OCI-LY1 (cell line): Measurements from ENCODE around the gene PC.
A peak's percentile ranks its signal among the peaks of the same experiment; 100 is the strongest.

ENCODE experiments used
- H2AFZ ChIP-seq: fragments of 200-600 bp; sonication (generic), shearing (Covaris generic); 2 replicates; pipeline ENCODE4 v1.6.0; 2014; ENCODE audit warnings: antibody characterized with exemption, mild to moderate bottlenecking, low read length
- H3F3A ChIP-seq: fragments of 200-600 bp; sonication (generic), shearing (Covaris generic); 2 replicates; pipeline ENCODE4 v1.6.0; 2014; ENCODE audit warnings: mild to moderate bottlenecking, antibody characterized with exemption, low read length, moderate library complexity; ENCODE audit not compliant: insufficient read depth
- H3K27ac ChIP-seq: fragments of 200-600 bp; sonication (generic); 2 replicates; pipeline ENCODE4 v1.5.1; 2014; ENCODE audit warnings: low read length, mixed run types, mild to moderate bottlenecking, low read depth; ENCODE audit not compliant: poor library complexity, severe bottlenecking
- H3K27me3 ChIP-seq: fragments of 200-600 bp; sonication (generic); 2 replicates; pipeline ENCODE4 v1.6.0; 2014; ENCODE audit warnings: antibody characterized with exemption, mild to moderate bottlenecking, low read length, moderate library complexity; ENCODE audit not compliant: insufficient read depth
- H3K36me3 ChIP-seq: fragments of 200-600 bp; sonication (generic); 2 replicates; pipeline ENCODE4 v1.6.1; 2014; ENCODE audit warnings: mild to moderate bottlenecking, antibody characterized with exemption, low read length, moderate library complexity, mixed read lengths; ENCODE audit not compliant: insufficient read depth
- H3K4me1 ChIP-seq: fragments of 200-600 bp; sonication (generic); 2 replicates; pipeline ENCODE4 v1.5.1; 2014; ENCODE audit warnings: mild to moderate bottlenecking, low read length, moderate library complexity; ENCODE audit not compliant: insufficient read depth, severe bottlenecking
- H3K4me2 ChIP-seq: fragments of 200-600 bp; sonication (generic), shearing (Covaris generic); 2 replicates; pipeline ENCODE4 v1.6.1; 2014; ENCODE audit warnings: low read length
- H3K4me3 ChIP-seq: fragments of 200-600 bp; sonication (generic); 2 replicates; pipeline ENCODE4 v1.5.1; 2014; ENCODE audit warnings: low read length, low read depth, mild to moderate bottlenecking, mixed read lengths; ENCODE audit not compliant: poor library complexity, severe bottlenecking
- H3K79me2 ChIP-seq: fragments of 200-600 bp; shearing (Covaris generic); 2 replicates; pipeline ENCODE4 v1.6.1; 2016; ENCODE audit warnings: mixed run types, low read length, mixed read lengths; ENCODE audit not compliant: insufficient read depth
- H3K9ac ChIP-seq: fragments of 200-600 bp; sonication (generic), shearing (Covaris generic); 2 replicates; pipeline ENCODE4 v1.6.1; 2014; ENCODE audit warnings: mild to moderate bottlenecking, low read length, mixed read lengths
- H3K9me2 ChIP-seq: fragments of 200-600 bp; sonication (generic), shearing (Covaris generic); 2 replicates; pipeline ENCODE4 v1.6.1; 2014; ENCODE audit warnings: low read depth, mild to moderate bottlenecking, low read length, mixed read lengths
- H3K9me3 ChIP-seq: fragments of 200-600 bp; shearing (Covaris generic); 2 replicates; pipeline ENCODE4 v1.6.1; 2014; ENCODE audit warnings: low read length, mixed read lengths
- H4K20me1 ChIP-seq: fragments of 200-600 bp; sonication (generic), shearing (Covaris generic); 2 replicates; pipeline ENCODE4 v1.6.0; 2016; ENCODE audit warnings: mild to moderate bottlenecking, low read length; ENCODE audit not compliant: insufficient read depth
- EZH2 ChIP-seq: fragments of 200-600 bp; sonication (generic), shearing (Covaris generic); IDR thresholded peaks from 2 replicates; pipeline ENCODE4 v1.8.0; 2017; ENCODE audit warnings: borderline replicate concordance, mixed run types, mild to moderate bottlenecking, antibody characterized with exemption, low read length, moderate library complexity, mixed read lengths
- TF ChIP-seq, protein P1 (sequence below): fragments of 200-600 bp; sonication (generic), shearing (Covaris generic); IDR thresholded peaks from 2 replicates; pipeline ENCODE4 v1.5.1; 2017; ENCODE audit warnings: mild to moderate bottlenecking, antibody characterized with exemption, low read length, moderate library complexity, mixed read lengths

Gene PC

DNA sequence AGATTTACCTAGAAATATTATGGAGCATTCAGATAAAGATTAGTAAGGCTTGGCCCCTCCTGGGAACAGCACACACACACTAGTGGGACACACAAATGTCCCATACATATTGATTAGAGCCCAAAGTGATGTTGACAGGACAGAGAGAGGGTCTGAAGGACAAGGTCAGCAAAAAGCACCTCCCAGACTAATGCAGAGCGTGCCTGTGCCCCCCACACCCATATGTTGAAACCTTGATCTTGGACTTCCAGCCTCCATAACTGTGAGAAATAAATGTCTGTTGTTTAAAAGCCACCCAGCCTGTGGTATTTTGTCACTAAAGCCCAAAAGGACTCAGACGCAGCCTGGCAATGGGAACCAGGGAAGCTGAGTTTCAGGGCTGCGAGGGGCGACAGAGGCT is 73.7 kb downstream of the PC start:
- H3K4me2 ChIP-seq = no peak overlapping the region

DNA sequence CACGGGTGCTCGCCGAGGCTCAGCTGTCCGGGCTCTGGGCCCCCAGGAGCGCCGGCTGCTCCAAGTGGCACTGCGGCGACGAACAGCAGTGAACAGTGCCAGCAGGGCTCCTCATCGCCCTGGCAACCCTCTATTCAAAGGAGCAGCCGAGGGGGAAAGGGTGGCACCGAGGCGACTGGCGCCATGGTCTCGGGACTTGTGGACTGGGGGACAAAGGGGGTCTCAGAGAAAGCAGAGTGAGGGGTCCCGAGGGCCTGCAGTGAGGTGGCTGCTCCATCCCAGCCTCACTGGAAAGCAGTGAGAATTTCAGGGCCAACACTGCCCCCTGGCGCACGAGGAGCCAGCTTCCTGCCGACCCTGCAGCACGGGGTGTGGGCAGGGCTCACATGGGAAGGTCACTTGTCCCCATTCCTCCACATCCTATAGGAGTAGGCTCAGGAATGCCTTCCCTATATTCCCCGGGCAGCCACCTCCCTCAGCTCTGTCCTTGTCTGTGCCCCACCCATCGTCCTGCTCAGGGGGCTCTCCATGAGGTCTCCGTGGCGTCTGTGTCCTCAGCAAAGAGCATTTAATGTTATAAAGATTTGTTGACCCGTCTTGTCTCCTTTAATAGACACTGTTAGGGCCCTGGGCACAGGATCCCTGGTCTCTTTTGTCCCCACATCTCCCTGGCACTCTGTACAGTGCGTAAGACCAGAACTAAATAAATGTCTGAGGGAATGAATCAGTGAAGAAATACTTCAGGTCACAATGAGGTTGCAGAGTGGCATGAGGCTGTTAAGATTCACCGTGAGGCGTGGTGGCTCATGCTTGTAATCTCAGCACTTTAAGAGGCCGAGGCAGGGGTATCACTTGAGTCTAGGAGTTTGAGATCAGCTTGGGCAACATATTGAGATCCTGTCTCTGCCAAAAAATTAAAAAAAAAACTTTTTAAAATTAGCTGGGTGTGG is 74.9 kb downstream of the PC start:
- Histone ChIP-seq H3K27me3 (no peaks in the 10 kb centered on the region; the same call in 1 of the 2 replicates), H3K9me3 (no peaks in the 10 kb centered on the region), H4K20me1 (no peaks in the 10 kb centered on the region), H3K9me2 (no peaks in the 10 kb centered on the region), H3K9ac (no peak overlapping the region), H2AFZ (no peak overlapping the region), H3K27ac (no peak overlapping the region), H3K79me2 (no peaks in the 10 kb centered on the region), H3F3A (no peaks in the 10 kb centered on the region), H3K4me3 (no peak overlapping the region), H3K4me1 (no peaks in the 10 kb centered on the region), H3K36me3 (no peaks in the 10 kb centered on the region), H3K4me2 (no peak overlapping the region)
- TF ChIP-seq EZH2 = no peak
- TF ChIP-seq, protein P1, sequence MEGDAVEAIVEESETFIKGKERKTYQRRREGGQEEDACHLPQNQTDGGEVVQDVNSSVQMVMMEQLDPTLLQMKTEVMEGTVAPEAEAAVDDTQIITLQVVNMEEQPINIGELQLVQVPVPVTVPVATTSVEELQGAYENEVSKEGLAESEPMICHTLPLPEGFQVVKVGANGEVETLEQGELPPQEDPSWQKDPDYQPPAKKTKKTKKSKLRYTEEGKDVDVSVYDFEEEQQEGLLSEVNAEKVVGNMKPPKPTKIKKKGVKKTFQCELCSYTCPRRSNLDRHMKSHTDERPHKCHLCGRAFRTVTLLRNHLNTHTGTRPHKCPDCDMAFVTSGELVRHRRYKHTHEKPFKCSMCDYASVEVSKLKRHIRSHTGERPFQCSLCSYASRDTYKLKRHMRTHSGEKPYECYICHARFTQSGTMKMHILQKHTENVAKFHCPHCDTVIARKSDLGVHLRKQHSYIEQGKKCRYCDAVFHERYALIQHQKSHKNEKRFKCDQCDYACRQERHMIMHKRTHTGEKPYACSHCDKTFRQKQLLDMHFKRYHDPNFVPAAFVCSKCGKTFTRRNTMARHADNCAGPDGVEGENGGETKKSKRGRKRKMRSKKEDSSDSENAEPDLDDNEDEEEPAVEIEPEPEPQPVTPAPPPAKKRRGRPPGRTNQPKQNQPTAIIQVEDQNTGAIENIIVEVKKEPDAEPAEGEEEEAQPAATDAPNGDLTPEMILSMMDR = peak; percentile 85

More for the DNA sequence above, 73.7 kb downstream of the PC start:
- H3K4me1 ChIP-seq = no peaks in the 10 kb centered on the region
- H3K9me2 ChIP-seq = no peaks in the 10 kb centered on the region
- no peak overlapping the region for H3K27ac ChIP-seq
- no peak for TF ChIP-seq EZH2
- TF ChIP-seq, protein P1 = no peak
- H3F3A ChIP-seq = no peaks in the 10 kb centered on the region
- no peaks in the 10 kb centered on the region for H3K9me3 ChIP-seq
- no peaks in the 10 kb centered on the region for H3K79me2 ChIP-seq
- no peak overlapping the region for H3K9ac ChIP-seq
- no peaks in the 10 kb centered on the region for H3K36me3 ChIP-seq
- H2AFZ ChIP-seq = no peak overlapping the region
- H4K20me1 ChIP-seq = no peaks in the 10 kb centered on the region
- no peak overlapping the region for H3K4me3 ChIP-seq
- no peaks in the 10 kb centered on the region; the same call in 1 of the 2 replicates for H3K27me3 ChIP-seq

DNA sequence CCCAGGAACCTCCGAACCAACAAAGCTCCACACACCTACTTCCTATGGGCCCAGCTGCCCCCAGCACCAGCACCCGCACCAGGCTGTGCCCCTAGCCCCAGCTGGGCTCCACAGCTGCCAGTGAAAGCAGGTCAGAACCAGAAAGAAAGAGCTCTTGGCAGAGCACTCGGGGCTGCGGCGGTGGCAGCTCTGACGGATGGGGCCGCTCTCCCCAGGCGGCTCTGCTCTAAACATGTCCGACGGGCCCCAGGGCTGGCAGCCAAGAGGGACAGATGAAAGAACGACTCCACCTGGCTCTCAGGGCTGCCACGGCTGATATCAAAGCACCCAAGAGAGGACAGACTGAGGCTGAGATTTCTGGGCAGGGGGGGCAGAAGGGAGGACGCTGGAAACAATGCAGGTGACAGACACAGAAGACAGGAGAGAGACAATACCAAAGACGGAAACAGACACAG is 75.6 kb downstream of the PC start:
- no peak overlapping the region for H3K4me2 ChIP-seq
- H3K79me2 ChIP-seq = no peaks in the 10 kb centered on the region
- no peaks in the 10 kb centered on the region for H4K20me1 ChIP-seq
- no peak overlapping the region for H3K27ac ChIP-seq
- no peak for TF ChIP-seq EZH2
- TF ChIP-seq, protein P1 = no peak
- H3K36me3 ChIP-seq = no peaks in the 10 kb centered on the region
- no peak overlapping the region for H3K9ac ChIP-seq
- H3K4me1 ChIP-seq = no peaks in the 10 kb centered on the region
- H3K9me2 ChIP-seq = no peaks in the 10 kb centered on the region
- no peak overlapping the region for H3K4me3 ChIP-seq
- no peaks in the 10 kb centered on the region for H3F3A ChIP-seq
- H3K9me3 ChIP-seq = no peaks in the 10 kb centered on the region
- no peak overlapping the region for H2AFZ ChIP-seq
- no peaks in the 10 kb centered on the region; the same call in 1 of the 2 replicates for H3K27me3 ChIP-seq
